ENCODE results near the gene HDAC5.
A peak's percentile ranks its signal among the peaks of the same experiment; 100 is the strongest.

HDAC5 gene

DNA sequence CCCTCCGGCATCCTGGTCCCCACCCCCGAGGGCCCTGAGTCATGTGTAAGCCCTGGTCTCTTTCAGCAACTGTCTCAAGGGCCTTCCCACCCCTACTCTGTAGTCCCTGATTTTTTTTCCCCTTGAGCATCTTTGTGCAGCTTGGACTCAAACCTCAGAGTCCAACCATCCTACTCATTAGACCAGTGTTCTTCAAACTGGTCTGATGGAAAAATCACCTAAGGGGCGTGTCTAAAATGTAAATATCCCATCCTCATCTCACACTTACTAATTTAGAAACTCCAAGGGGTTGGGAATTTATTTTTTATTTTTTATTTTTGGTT lies 52.3 kb downstream of the HDAC5 start:
- Histone ChIP-seq H3K27me3 (ENCODE audit: insufficient read depth, low read length) (no peaks in the 10 kb centered on the region), H3K9ac (ENCODE audit: low read length) (peak overlapping the region; percentile 89), H3K4me2 (ENCODE audit: low read length) (peak overlapping the region; percentile 90), H3F3A (ENCODE audit: insufficient read depth, low read length) (no peaks in the 10 kb centered on the region; the same call in 1 of the 2 replicates), H3K4me3 (ENCODE audit: low read depth, low read length, poor library complexity, severe bottlenecking) (peak overlapping the region; percentile 86), H3K9me2 (ENCODE audit: low read depth, low read length) (no peaks in the 10 kb centered on the region), H3K79me2 (ENCODE audit: insufficient read depth, low read length) (peaks cover 4% of the 10 kb centered on the region), H3K9me3 (ENCODE audit: low read length) (no peaks in the 10 kb centered on the region), H3K27ac (ENCODE audit: low read depth, low read length, poor library complexity, severe bottlenecking) (peak overlapping the region; percentile 78), H3K4me1 (ENCODE audit: insufficient read depth, low read length, severe bottlenecking) (peaks cover 32% of the 10 kb centered on the region), H4K20me1 (ENCODE audit: insufficient read depth, low read length) (no peaks in the 10 kb centered on the region), H2AFZ (ENCODE audit: low read length) (0 out of 2 replicates have a peak overlapping the region, but pooled peaks have one; percentile 15), H3K36me3 (ENCODE audit: insufficient read depth, low read length) (peaks cover 19% of the 10 kb centered on the region)
- TF ChIP-seq, protein P1, sequence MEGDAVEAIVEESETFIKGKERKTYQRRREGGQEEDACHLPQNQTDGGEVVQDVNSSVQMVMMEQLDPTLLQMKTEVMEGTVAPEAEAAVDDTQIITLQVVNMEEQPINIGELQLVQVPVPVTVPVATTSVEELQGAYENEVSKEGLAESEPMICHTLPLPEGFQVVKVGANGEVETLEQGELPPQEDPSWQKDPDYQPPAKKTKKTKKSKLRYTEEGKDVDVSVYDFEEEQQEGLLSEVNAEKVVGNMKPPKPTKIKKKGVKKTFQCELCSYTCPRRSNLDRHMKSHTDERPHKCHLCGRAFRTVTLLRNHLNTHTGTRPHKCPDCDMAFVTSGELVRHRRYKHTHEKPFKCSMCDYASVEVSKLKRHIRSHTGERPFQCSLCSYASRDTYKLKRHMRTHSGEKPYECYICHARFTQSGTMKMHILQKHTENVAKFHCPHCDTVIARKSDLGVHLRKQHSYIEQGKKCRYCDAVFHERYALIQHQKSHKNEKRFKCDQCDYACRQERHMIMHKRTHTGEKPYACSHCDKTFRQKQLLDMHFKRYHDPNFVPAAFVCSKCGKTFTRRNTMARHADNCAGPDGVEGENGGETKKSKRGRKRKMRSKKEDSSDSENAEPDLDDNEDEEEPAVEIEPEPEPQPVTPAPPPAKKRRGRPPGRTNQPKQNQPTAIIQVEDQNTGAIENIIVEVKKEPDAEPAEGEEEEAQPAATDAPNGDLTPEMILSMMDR (IDR thresholded peaks at IDR 0.05; ENCODE audit: low read length): no peak
- no peak for TF ChIP-seq EZH2 (IDR thresholded peaks at IDR 0.05; ENCODE audit: borderline replicate concordance, low read length)

DNA sequence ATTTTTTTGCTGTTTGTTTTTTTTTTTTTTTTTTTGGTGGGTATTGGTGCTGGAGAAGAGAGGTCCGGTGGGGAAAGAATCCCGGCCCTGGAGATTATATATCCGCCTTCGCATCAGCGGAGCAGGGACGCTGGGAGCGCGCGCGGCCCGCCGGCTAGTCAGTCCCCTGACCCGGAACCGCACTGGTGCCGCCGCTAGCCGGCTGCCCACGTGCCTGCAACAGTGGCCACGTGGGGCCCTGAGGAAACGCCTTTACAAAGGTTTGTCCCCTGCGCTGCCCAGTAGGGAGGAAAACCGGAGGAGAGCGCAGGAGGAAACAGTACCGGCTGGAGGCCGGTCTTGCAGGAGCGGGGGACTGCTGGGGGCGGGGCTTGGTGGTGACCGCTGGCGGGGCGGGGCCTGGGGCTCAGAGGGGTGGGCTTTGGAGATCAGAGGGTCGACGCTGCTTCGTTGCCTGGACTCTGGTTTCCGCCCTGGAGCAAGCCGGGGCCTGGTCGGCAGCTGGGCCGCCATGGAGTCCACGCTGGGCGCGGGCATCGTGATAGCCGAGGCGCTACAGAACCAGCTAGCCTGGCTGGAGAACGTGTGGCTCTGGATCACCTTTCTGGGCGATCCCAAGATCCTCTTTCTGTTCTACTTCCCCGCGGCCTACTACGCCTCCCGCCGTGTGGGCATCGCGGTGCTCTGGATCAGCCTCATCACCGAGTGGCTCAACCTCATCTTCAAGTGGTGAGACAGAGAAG lies 52.8 kb downstream of the HDAC5 start, which contains the start of gene G6PC3:
TSS of gene G6PC3 (plus strand) at position 281 of the 743 bp plus-strand sequence. CDS start at position 512, 231 bp downstream.
- Histone ChIP-seq H3K79me2 (ENCODE audit: insufficient read depth, low read length) (peaks cover 9% of the 10 kb centered on the region), H3F3A (ENCODE audit: insufficient read depth, low read length) (no peaks in the 10 kb centered on the region; the same call in 1 of the 2 replicates), H2AFZ (ENCODE audit: low read length) (0 out of 2 replicates have a peak within 1 kb of the TSS, but pooled peaks have one; percentile 15), H4K20me1 (ENCODE audit: insufficient read depth, low read length) (no peaks in the 10 kb centered on the region), H3K9me2 (ENCODE audit: low read depth, low read length) (no peaks in the 10 kb centered on the region), H3K36me3 (ENCODE audit: insufficient read depth, low read length) (peaks cover 15% of the 10 kb centered on the region; the same call in 1 of the 2 replicates), H3K27me3 (ENCODE audit: insufficient read depth, low read length) (no peaks in the 10 kb centered on the region), H3K4me1 (ENCODE audit: insufficient read depth, low read length, severe bottlenecking) (peaks cover 33% of the 10 kb centered on the region), H3K4me3 (ENCODE audit: low read depth, low read length, poor library complexity, severe bottlenecking) (peak within 1 kb of the TSS; percentile 86), H3K9ac (ENCODE audit: low read length) (peak within 1 kb of the TSS; percentile 89), H3K27ac (ENCODE audit: low read depth, low read length, poor library complexity, severe bottlenecking) (peak within 1 kb of the TSS; percentile 78), H3K9me3 (ENCODE audit: low read length) (no peaks in the 10 kb centered on the region), H3K4me2 (ENCODE audit: low read length) (peak within 1 kb of the TSS; percentile 90)
- no peak for TF ChIP-seq EZH2 (IDR thresholded peaks at IDR 0.05; ENCODE audit: borderline replicate concordance, low read length)
- TF ChIP-seq, protein P1 (IDR thresholded peaks at IDR 0.05; ENCODE audit: low read length): no peak

DNA sequence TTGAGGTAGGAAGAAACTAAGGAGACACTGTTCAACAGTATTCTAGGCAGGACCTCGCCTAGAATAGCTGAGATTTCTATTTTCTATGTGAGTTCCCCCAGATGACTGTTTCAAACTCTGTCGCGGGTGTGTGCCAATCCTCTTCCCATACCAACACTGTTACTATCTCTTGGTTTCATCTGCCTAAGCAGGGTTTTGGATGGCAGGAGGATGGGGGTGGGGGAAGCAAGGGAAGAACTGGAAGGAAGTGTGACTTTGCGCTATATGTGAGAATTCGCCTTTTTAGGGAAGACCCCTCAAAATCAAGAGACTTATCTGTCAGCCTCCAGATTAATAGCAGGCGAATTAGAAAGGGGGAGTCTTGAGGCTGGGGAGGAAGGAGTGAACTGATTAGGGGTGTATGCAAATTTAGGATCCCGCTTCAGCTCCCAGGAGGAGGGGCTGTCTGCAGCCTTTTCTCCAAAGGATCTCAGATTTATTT lies 53.4 kb downstream of the HDAC5 start:
- Histone ChIP-seq H3K9me2 (ENCODE audit: low read depth, low read length) (no peaks in the 10 kb centered on the region), H3K4me2 (ENCODE audit: low read length) (peak overlapping the region; percentile 90), H3K27me3 (ENCODE audit: insufficient read depth, low read length) (no peaks in the 10 kb centered on the region), H3K79me2 (ENCODE audit: insufficient read depth, low read length) (peaks cover 15% of the 10 kb centered on the region), H3K27ac (ENCODE audit: low read depth, low read length, poor library complexity, severe bottlenecking) (peak overlapping the region; percentile 78), H3K4me1 (ENCODE audit: insufficient read depth, low read length, severe bottlenecking) (peaks cover 39% of the 10 kb centered on the region), H3K9me3 (ENCODE audit: low read length) (no peaks in the 10 kb centered on the region), H4K20me1 (ENCODE audit: insufficient read depth, low read length) (no peaks in the 10 kb centered on the region), H3K4me3 (ENCODE audit: low read depth, low read length, poor library complexity, severe bottlenecking) (peak overlapping the region; percentile 86), H3K9ac (ENCODE audit: low read length) (peak overlapping the region; percentile 89), H2AFZ (ENCODE audit: low read length) (no peak overlapping the region), H3F3A (ENCODE audit: insufficient read depth, low read length) (no peaks in the 10 kb centered on the region; the same call in 1 of the 2 replicates), H3K36me3 (ENCODE audit: insufficient read depth, low read length) (peaks cover 9% of the 10 kb centered on the region; the same call in 1 of the 2 replicates)
- TF ChIP-seq, protein P1 (IDR thresholded peaks at IDR 0.05; ENCODE audit: low read length): no peak
- TF ChIP-seq EZH2 (IDR thresholded peaks at IDR 0.05; ENCODE audit: borderline replicate concordance, low read length): no peak

Data from OCI-LY1 (cell line).